ENCODE data around the gene HPS4. TPM values are rescaled to one million over a fixed set of nuclear protein-coding genes. Genes with fewer than 3 reads are reported as not detected.

HPS4 gene
- total RNA-seq, 1 experiment from 2014 or later = 48.1 TPM

DNA sequence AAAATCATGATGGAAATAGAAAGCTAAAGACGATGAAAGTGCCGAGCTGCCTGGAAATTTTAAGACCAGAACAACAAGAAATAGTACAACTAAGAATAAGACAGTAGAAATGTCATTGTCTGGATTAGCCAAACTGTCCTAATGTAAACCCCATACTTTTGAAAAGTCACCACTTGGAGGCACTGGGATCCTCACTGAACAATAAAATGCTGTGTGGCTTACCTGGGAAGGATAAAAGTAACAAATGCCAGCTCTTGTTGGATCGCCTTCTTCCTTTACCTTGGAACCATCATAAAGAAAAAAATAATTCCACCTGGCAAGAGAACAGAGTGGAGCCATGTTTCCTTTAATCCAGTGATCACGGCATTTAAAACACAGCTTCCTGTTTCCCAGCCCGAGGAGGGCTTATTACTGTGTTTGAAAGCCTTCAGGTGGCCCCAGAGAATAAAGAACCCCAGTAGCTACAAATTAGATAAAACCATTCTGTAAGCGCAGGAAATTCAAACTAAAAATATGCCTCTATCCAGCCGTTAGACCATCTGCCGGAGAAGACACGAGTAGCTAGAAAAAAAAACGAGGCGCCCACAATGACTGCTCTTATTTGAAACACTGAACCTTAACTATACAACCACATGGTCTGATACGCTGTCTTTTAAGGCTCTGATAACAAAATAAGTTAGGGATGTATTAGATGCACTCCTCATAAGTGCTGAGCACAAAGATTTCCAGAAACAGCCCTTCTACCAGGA, 4.4 kb downstream of the HPS4 start (continued):
- no peak for TF ChIP-seq CREB1 (CRISPR knock-in tag; IDR thresholded peaks at IDR 0.05)
- TF ChIP-seq, protein P1, sequence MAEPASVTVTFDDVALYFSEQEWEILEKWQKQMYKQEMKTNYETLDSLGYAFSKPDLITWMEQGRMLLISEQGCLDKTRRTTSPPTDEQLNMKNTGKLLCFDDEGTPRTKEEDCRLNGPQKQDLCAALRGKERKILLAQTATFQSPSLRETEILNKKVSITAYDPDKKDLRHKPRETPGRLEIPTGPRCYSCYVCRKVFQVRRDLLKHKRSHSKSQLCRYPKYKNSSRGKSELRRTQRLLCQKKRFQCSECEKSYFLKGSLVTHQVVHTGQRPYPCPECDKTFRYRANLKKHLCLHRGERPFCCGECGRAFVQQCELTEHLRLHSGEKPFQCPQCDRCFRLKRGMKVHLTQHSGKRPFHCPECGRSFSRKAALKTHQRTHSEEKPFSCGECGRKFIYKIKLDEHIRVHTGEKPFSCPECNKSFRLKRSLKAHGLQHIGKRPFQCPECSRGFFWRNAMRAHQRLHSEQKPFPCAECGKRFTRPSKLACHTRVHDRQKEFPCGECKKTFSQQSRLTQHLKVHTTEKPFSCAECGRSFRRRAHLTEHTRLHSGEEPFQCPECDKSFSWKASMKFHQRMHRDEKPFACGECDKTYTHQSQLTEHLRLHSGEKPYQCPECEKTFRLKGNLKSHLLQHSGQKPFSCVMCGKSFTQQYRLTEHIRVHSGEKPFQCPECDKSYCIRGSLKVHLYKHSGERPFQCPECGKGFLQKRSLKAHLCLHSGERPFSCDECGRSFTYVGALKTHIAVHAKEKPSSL (CRISPR knock-in tag; conservative IDR thresholded peaks at IDR 0.05) = no peak

DNA sequence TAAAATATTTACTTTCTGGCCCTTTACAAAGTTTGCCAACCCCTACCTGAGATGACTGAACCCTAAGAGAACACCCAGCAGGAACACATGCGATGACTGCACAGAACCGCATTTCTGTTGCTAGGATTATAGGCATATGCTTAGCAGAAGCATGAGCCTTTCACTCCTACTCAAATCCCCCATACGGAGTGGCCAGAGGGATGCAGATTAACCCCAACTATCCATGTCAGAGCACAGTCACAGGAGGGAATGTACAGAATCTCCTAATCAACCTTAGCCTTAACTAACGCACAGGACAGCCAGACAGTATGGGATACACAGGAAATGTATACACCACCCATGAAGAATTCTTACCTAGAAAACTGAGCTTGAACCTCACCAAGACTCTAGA, 6.2 kb downstream of the HPS4 start:
- Mint-ChIP-seq H3K36me3 (peaks cover 62% of the 10 kb centered on the region), H3K4me1 (peaks cover 26% of the 10 kb centered on the region), H3K9me3 (no peaks in the 10 kb centered on the region), H3K27me3 (ENCODE audit: low read depth) (no peaks in the 10 kb centered on the region), H3K4me3 (no peak overlapping the region), H3K27ac (no peak overlapping the region)
- CTCF ChIA-PET = no interaction called here
- ATAC-seq (no peak), DNase-seq (ENCODE audit: low spot score) (no peak)
- POLR2A ChIA-PET = no interaction called here
- TF ChIP-seq, protein P2, sequence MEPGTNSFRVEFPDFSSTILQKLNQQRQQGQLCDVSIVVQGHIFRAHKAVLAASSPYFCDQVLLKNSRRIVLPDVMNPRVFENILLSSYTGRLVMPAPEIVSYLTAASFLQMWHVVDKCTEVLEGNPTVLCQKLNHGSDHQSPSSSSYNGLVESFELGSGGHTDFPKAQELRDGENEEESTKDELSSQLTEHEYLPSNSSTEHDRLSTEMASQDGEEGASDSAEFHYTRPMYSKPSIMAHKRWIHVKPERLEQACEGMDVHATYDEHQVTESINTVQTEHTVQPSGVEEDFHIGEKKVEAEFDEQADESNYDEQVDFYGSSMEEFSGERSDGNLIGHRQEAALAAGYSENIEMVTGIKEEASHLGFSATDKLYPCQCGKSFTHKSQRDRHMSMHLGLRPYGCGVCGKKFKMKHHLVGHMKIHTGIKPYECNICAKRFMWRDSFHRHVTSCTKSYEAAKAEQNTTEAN (CRISPR knock-in tag; IDR thresholded peaks at IDR 0.05) = no peak
- TF ChIP-seq, protein P3, sequence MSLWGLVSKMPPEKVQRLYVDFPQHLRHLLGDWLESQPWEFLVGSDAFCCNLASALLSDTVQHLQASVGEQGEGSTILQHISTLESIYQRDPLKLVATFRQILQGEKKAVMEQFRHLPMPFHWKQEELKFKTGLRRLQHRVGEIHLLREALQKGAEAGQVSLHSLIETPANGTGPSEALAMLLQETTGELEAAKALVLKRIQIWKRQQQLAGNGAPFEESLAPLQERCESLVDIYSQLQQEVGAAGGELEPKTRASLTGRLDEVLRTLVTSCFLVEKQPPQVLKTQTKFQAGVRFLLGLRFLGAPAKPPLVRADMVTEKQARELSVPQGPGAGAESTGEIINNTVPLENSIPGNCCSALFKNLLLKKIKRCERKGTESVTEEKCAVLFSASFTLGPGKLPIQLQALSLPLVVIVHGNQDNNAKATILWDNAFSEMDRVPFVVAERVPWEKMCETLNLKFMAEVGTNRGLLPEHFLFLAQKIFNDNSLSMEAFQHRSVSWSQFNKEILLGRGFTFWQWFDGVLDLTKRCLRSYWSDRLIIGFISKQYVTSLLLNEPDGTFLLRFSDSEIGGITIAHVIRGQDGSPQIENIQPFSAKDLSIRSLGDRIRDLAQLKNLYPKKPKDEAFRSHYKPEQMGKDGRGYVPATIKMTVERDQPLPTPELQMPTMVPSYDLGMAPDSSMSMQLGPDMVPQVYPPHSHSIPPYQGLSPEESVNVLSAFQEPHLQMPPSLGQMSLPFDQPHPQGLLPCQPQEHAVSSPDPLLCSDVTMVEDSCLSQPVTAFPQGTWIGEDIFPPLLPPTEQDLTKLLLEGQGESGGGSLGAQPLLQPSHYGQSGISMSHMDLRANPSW (CRISPR knock-in tag; conservative IDR thresholded peaks at IDR 0.05; ENCODE audit: low read depth) = no peak
- TF ChIP-seq ELF4 (CRISPR knock-in tag; IDR thresholded peaks at IDR 0.05; ENCODE audit: low read depth) (no peak), MXD4 (CRISPR knock-in tag; IDR thresholded peaks at IDR 0.05; ENCODE audit: borderline replicate concordance) (no peak), FOXK1 (CRISPR knock-in tag; IDR thresholded peaks at IDR 0.05) (no peak), NFYB (CRISPR knock-in tag; conservative IDR thresholded peaks at IDR 0.05; ENCODE audit: low read depth) (no peak), SMAD4 (CRISPR knock-in tag; IDR thresholded peaks at IDR 0.05) (no peak), ZNF416 (CRISPR knock-in tag; IDR thresholded peaks at IDR 0.05) (no peak)
- TF ChIP-seq, protein P4, sequence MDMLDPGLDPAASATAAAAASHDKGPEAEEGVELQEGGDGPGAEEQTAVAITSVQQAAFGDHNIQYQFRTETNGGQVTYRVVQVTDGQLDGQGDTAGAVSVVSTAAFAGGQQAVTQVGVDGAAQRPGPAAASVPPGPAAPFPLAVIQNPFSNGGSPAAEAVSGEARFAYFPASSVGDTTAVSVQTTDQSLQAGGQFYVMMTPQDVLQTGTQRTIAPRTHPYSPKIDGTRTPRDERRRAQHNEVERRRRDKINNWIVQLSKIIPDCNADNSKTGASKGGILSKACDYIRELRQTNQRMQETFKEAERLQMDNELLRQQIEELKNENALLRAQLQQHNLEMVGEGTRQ (CRISPR knock-in tag; IDR thresholded peaks at IDR 0.05) = no peak
- TF ChIP-seq, protein P5, sequence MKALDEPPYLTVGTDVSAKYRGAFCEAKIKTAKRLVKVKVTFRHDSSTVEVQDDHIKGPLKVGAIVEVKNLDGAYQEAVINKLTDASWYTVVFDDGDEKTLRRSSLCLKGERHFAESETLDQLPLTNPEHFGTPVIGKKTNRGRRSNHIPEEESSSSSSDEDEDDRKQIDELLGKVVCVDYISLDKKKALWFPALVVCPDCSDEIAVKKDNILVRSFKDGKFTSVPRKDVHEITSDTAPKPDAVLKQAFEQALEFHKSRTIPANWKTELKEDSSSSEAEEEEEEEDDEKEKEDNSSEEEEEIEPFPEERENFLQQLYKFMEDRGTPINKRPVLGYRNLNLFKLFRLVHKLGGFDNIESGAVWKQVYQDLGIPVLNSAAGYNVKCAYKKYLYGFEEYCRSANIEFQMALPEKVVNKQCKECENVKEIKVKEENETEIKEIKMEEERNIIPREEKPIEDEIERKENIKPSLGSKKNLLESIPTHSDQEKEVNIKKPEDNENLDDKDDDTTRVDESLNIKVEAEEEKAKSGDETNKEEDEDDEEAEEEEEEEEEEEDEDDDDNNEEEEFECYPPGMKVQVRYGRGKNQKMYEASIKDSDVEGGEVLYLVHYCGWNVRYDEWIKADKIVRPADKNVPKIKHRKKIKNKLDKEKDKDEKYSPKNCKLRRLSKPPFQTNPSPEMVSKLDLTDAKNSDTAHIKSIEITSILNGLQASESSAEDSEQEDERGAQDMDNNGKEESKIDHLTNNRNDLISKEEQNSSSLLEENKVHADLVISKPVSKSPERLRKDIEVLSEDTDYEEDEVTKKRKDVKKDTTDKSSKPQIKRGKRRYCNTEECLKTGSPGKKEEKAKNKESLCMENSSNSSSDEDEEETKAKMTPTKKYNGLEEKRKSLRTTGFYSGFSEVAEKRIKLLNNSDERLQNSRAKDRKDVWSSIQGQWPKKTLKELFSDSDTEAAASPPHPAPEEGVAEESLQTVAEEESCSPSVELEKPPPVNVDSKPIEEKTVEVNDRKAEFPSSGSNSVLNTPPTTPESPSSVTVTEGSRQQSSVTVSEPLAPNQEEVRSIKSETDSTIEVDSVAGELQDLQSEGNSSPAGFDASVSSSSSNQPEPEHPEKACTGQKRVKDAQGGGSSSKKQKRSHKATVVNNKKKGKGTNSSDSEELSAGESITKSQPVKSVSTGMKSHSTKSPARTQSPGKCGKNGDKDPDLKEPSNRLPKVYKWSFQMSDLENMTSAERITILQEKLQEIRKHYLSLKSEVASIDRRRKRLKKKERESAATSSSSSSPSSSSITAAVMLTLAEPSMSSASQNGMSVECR (CRISPR knock-in tag; IDR thresholded peaks at IDR 0.05; ENCODE audit: borderline replicate concordance) = no peak
- TF ChIP-seq, protein P6, sequence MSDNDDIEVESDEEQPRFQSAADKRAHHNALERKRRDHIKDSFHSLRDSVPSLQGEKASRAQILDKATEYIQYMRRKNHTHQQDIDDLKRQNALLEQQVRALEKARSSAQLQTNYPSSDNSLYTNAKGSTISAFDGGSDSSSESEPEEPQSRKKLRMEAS (CRISPR knock-in tag; IDR thresholded peaks at IDR 0.05) = no peak
- TF ChIP-seq, protein P7, sequence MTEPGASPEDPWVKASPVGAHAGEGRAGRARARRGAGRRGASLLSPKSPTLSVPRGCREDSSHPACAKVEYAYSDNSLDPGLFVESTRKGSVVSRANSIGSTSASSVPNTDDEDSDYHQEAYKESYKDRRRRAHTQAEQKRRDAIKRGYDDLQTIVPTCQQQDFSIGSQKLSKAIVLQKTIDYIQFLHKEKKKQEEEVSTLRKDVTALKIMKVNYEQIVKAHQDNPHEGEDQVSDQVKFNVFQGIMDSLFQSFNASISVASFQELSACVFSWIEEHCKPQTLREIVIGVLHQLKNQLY (CRISPR knock-in tag; IDR thresholded peaks at IDR 0.05) = no peak
- TF ChIP-seq, protein P8, sequence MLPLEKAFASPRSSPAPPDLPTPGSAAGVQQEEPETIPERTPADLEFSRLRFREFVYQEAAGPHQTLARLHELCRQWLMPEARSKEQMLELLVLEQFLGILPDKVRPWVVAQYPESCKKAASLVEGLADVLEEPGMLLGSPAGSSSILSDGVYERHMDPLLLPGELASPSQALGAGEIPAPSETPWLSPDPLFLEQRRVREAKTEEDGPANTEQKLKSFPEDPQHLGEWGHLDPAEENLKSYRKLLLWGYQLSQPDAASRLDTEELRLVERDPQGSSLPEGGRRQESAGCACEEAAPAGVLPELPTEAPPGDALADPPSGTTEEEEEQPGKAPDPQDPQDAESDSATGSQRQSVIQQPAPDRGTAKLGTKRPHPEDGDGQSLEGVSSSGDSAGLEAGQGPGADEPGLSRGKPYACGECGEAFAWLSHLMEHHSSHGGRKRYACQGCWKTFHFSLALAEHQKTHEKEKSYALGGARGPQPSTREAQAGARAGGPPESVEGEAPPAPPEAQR (CRISPR knock-in tag; IDR thresholded peaks at IDR 0.05) = no peak
- TF ChIP-seq, protein P9, sequence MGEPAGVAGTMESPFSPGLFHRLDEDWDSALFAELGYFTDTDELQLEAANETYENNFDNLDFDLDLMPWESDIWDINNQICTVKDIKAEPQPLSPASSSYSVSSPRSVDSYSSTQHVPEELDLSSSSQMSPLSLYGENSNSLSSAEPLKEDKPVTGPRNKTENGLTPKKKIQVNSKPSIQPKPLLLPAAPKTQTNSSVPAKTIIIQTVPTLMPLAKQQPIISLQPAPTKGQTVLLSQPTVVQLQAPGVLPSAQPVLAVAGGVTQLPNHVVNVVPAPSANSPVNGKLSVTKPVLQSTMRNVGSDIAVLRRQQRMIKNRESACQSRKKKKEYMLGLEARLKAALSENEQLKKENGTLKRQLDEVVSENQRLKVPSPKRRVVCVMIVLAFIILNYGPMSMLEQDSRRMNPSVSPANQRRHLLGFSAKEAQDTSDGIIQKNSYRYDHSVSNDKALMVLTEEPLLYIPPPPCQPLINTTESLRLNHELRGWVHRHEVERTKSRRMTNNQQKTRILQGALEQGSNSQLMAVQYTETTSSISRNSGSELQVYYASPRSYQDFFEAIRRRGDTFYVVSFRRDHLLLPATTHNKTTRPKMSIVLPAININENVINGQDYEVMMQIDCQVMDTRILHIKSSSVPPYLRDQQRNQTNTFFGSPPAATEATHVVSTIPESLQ (CRISPR knock-in tag; IDR thresholded peaks at IDR 0.05) = no peak

Data from WTC11 (cell line).